Endodermal cell (in vitro differentiated cells): ENCODE data around the gene KIRREL3. TPM values are rescaled to one million over a fixed set of nuclear protein-coding genes. Genes with fewer than 3 reads are reported as not detected.

Source experiments
- DNase-seq: peaks from one replicate; pipeline ENCODE4 v3.0.0-alpha.2; 2017
- H3K27ac ChIP-seq: 2 replicates; pipeline ENCODE4 v1.5.1; 2013; ENCODE audit warnings: mild to moderate bottlenecking, low read depth, low read length, moderate library complexity
- H3K27me3 ChIP-seq: 2 replicates; pipeline ENCODE4 v1.6.1; 2013; ENCODE audit warnings: mild to moderate bottlenecking, low read length, moderate library complexity; ENCODE audit not compliant: insufficient read depth, control insufficient read depth, poor library complexity, severe bottlenecking
- H3K36me3 ChIP-seq: 2 replicates; pipeline ENCODE4 v1.7.0; 2013; ENCODE audit warnings: mild to moderate bottlenecking, low read length, moderate library complexity; ENCODE audit not compliant: control insufficient read depth, insufficient read depth
- H3K4me1 ChIP-seq: one replicate; pipeline ENCODE4 v1.7.0; 2013; ENCODE audit warnings: low read length; ENCODE audit not compliant: control insufficient read depth, insufficient read depth
- H3K4me3 ChIP-seq: 2 replicates; pipeline ENCODE4 v1.5.1; 2013; ENCODE audit warnings: mild to moderate bottlenecking, low read length, moderate library complexity
- H3K9ac ChIP-seq: 2 replicates; pipeline ENCODE4 v1.6.1; 2013; ENCODE audit warnings: mild to moderate bottlenecking, low read length, moderate library complexity; ENCODE audit not compliant: poor library complexity, severe bottlenecking; ENCODE audit errors: extremely low read depth
- H3K9me3 ChIP-seq: 2 replicates; pipeline ENCODE4 v1.6.1; 2013; ENCODE audit warnings: mild to moderate bottlenecking, low read length, moderate library complexity; ENCODE audit not compliant: control insufficient read depth
- H3K27ac Mint-ChIP-seq: 2 replicates; pipeline ENCODE4 v1.8.0; 2020; ENCODE audit warnings: mixed read lengths
- H3K27me3 Mint-ChIP-seq: 2 replicates; pipeline ENCODE4 v1.8.0; 2021; ENCODE audit warnings: mild to moderate bottlenecking, mixed read lengths; ENCODE audit not compliant: insufficient read depth
- H3K36me3 Mint-ChIP-seq: 2 replicates; pipeline ENCODE4 v1.8.0; 2020; ENCODE audit warnings: low read depth, mixed read lengths
- H3K4me1 Mint-ChIP-seq: 2 replicates; pipeline ENCODE4 v1.8.0; 2020; ENCODE audit warnings: mixed read lengths
- H3K4me3 Mint-ChIP-seq: 2 replicates; pipeline ENCODE4 v1.8.0; 2020; ENCODE audit warnings: mild to moderate bottlenecking, moderate library complexity, mixed read lengths
- H3K9me3 Mint-ChIP-seq: 2 replicates; pipeline ENCODE4 v1.8.0; 2020; ENCODE audit warnings: mild to moderate bottlenecking, mixed read lengths
- WGBS, 2 experiments: methylation state at CpG; one replicate each; pipeline versions ENCODE4 v1.1.5 to v1.1.7; 2013; ENCODE audit warnings: missing lambda C conversion rate in 2 of 2, mixed read lengths in 1 of 2; ENCODE audit not compliant: insufficient coverage in 1 of 2, insufficient read length in 1 of 2; 5-methylcytosine and 5-hydroxymethylcytosine counted together
- total RNA-seq, 2 donors: library from RNA; stranded (reverse); fragmentation: NEBNext Ultra II Directional in 1 of 2; extraction: Animal tissue kit (Norgen Biotek cat#: 25700) in 1 of 2; gene quantifications; 2 replicates in 1 of 2; 3 replicates in 1 of 2; pipeline ENCODE4 v1.2.1, GENCODE V29; 2021
- TF ChIP-seq, protein P1 (sequence below): fragments of 200-600 bp; sonication (generic); conservative IDR thresholded peaks from 2 replicates; pipeline ENCODE4 v1.5.0; 2021; ENCODE audit warnings: antibody characterized with exemption, mild to moderate bottlenecking

The KIRREL3 gene
- total RNA-seq, 2 donors from 2014 or later = 1.1 to 1.4 TPM

DNA sequence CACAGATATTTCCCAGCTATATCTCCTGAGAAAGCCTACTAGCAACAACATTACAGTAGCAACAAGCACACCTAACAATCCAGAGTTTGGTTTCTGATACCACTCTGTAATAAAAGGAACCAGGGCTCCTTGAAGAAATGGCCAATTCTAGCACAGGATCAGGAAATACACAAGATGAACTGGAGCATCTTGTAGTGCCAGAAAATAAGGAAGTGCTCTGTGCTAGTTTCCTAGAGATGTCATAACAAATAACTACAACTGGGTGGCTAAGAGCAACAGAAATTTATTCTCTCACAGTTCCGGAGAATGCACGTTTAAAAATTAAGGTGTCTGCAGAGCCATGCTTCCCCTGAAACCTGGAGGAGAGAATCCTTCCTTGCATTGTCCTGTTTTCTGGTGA, 217.8 kb downstream of the KIRREL3 start:
- TF ChIP-seq, protein P1, sequence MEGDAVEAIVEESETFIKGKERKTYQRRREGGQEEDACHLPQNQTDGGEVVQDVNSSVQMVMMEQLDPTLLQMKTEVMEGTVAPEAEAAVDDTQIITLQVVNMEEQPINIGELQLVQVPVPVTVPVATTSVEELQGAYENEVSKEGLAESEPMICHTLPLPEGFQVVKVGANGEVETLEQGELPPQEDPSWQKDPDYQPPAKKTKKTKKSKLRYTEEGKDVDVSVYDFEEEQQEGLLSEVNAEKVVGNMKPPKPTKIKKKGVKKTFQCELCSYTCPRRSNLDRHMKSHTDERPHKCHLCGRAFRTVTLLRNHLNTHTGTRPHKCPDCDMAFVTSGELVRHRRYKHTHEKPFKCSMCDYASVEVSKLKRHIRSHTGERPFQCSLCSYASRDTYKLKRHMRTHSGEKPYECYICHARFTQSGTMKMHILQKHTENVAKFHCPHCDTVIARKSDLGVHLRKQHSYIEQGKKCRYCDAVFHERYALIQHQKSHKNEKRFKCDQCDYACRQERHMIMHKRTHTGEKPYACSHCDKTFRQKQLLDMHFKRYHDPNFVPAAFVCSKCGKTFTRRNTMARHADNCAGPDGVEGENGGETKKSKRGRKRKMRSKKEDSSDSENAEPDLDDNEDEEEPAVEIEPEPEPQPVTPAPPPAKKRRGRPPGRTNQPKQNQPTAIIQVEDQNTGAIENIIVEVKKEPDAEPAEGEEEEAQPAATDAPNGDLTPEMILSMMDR = no peak
- H3K27me3 Mint-ChIP-seq = peaks cover 8% of the 10 kb centered on the region
- no peak for DNase-seq
- no peaks in the 10 kb centered on the region for H3K9me3 Mint-ChIP-seq
- peaks cover 7% of the 10 kb centered on the region for H3K4me1 ChIP-seq
- H3K4me3 ChIP-seq = no peak overlapping the region
- no peaks in the 10 kb centered on the region for H3K36me3 ChIP-seq
- peaks cover 23% of the 10 kb centered on the region for H3K4me1 Mint-ChIP-seq
- H3K9ac ChIP-seq = no peak overlapping the region
- H3K4me3 Mint-ChIP-seq = no peak overlapping the region
- H3K36me3 Mint-ChIP-seq = no peaks in the 10 kb centered on the region
- H3K27me3 ChIP-seq = peaks cover 12% of the 10 kb centered on the region
- H3K27ac ChIP-seq = no peak overlapping the region
- no peaks in the 10 kb centered on the region for H3K9me3 ChIP-seq
- WGBS, 2 experiments = 93 to 95% methylated on average over 2 of the region's 2 CpGs
- no peak overlapping the region for H3K27ac Mint-ChIP-seq

DNA sequence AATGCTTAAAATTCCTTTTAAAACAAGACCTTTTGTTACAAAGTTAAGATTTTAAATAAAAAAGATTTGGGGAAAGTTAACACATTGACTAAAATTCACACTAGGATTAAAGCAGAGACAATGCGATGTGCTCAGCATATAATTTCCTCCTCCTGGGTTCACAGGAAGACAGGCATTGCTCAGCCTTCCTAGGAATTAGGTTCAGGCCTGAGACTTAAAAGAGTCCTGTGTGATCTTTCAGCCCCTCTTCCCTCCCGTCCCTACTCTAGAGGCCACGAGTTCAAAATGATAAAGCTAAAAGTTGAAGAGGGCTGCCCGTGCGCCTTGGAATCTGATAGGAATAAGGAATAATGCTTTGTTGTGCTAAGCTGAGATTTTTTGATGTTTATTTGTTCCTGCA, 218.6 kb downstream of the KIRREL3 start:
- no peak for DNase-seq

DNA sequence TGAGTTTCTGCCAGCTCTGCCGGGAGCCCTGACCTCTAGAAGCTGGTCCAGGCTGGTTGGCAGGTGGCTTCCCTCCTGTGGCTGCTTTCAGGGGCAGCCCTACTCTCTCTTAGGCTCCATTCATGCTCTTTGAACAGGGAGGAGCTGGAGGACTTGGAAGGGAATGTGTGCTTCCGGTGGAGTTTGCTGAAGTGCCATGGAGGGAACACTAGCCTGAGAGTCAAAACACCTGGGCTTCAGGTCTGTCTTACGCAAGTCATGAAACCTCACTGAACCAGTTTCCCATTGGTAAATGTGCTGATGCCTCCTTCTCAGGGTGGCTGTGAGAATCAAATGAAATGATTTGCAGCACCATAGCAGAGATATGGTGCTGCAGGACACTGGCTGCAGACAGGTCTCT, 224.5 kb downstream of the KIRREL3 start:
- Mint-ChIP-seq H3K9me3 (no peaks in the 10 kb centered on the region), H3K27me3 (peaks cover 13% of the 10 kb centered on the region), H3K4me1 (peaks cover 9% of the 10 kb centered on the region), H3K4me3 (no peak overlapping the region), H3K36me3 (no peaks in the 10 kb centered on the region), H3K27ac (no peak overlapping the region)
- DNase-seq = no peak
- peaks cover 8% of the 10 kb centered on the region for H3K27me3 ChIP-seq
- H3K36me3 ChIP-seq = no peaks in the 10 kb centered on the region
- H3K9me3 ChIP-seq = no peaks in the 10 kb centered on the region
- 94 to 100% methylated on average over 2 to 3 of the region's 3 CpGs for WGBS, 2 experiments
- no peak overlapping the region for H3K27ac ChIP-seq
- no peaks in the 10 kb centered on the region for H3K4me1 ChIP-seq
- H3K4me3 ChIP-seq = no peak overlapping the region
- no peak overlapping the region for H3K9ac ChIP-seq
- TF ChIP-seq, protein P1 = no peak

More for the DNA sequence above, 218.6 kb downstream of the KIRREL3 start:
- WGBS, 2 experiments = 81 to 83% methylated on average over 2 to 5 of the region's 5 CpGs
- no peaks in the 10 kb centered on the region for H3K9me3 ChIP-seq
- H3K4me1 ChIP-seq = peaks cover 6% of the 10 kb centered on the region
- Mint-ChIP-seq H3K9me3 (no peaks in the 10 kb centered on the region), H3K4me3 (no peak overlapping the region), H3K4me1 (peaks cover 22% of the 10 kb centered on the region), H3K27me3 (peaks cover 8% of the 10 kb centered on the region), H3K27ac (no peak overlapping the region), H3K36me3 (no peaks in the 10 kb centered on the region)
- peaks cover 19% of the 10 kb centered on the region for H3K27me3 ChIP-seq
- H3K4me3 ChIP-seq = no peak overlapping the region
- TF ChIP-seq, protein P1 = no peak
- no peak overlapping the region for H3K27ac ChIP-seq
- H3K9ac ChIP-seq = no peak overlapping the region
- H3K36me3 ChIP-seq = no peaks in the 10 kb centered on the region
